SH-SY5Y (cell line): Measurements from ENCODE around the gene FGF11.

Source experiments
- GATA2 ChIP-seq: IDR thresholded peaks from 2 replicates; pipeline ENCODE4 v1.6.1; 2011; ENCODE audit warnings: mild to moderate bottlenecking, low read depth, low read length
- GATA3 ChIP-seq: IDR thresholded peaks from 2 replicates; pipeline ENCODE4 v1.6.1; 2011; ENCODE audit warnings: low read depth, mild to moderate bottlenecking, low read length, moderate library complexity

DNA sequence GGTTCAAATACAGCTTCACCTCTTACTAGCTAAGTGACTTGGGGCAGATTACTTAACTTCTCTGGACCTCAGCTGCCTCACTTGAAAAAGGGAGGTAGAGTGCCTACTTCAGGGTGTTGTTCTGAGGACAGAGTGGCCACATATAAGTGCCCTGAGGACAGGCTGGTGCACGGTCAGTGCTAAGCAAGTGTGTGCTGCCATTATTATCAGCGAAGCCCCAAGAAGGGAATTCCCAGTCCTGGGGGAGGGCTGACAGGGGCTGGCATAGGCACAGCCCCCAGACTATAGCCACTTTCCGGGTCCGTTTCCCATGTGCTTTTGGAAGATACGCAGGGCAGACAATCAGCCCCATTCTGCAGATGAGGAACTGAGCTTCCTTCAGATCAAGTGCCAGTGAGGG lies 37.6 kb downstream of the FGF11 start:
- TF ChIP-seq GATA2 (no peak), GATA3 (no peak)
